Measurements from ENCODE around the gene ST8SIA1.

ST8SIA1 gene

DNA sequence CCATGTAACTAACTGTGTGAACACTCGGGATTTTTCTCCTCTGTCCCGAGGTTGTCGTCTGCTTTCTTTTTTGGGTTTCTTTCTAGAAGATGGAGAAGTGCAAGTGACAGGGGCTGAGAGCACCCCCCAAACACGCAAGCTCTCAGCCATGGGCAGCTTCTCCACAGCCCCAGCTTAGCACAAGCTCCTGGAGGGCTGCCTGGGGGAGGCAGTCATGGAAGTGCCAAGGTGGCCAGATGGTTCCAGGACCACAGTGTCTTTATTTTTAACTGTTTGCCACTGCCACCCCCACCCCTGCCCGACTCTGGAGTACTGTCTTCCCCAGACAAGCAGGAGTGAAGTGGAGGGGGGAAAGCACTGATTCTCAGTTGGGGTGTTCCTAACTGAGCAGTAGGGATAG lies 58.2 kb downstream of the ST8SIA1 start:
- Histone ChIP-seq H3K9me3 (ENCODE audit: insufficient read depth, low read length) (no peaks in the 10 kb centered on the region), H3K79me2 (ENCODE audit: insufficient read depth, low read length) (no peaks in the 10 kb centered on the region), H3K4me2 (ENCODE audit: low read depth, low read length, poor library complexity, severe bottlenecking) (no peak overlapping the region), H2AFZ (ENCODE audit: low read depth, low read length, severe bottlenecking) (no peak overlapping the region), H3K27me3 (ENCODE audit: low read length) (no peaks in the 10 kb centered on the region), H3K9me2 (replicated peaks; ENCODE audit: insufficient read depth, low read length) (no peaks in the 10 kb centered on the region), H3K9ac (ENCODE audit: low read length) (no peak overlapping the region), H3K36me3 (ENCODE audit: low read length) (no peaks in the 10 kb centered on the region), H3K27ac (ENCODE audit: low read depth, low read length) (no peak overlapping the region), H3F3A (ENCODE audit: insufficient read depth) (no peaks in the 10 kb centered on the region), H4K20me1 (ENCODE audit: low read depth, low read length) (no peaks in the 10 kb centered on the region), H3K4me3 (ENCODE audit: insufficient read depth, low read length, poor library complexity, severe bottlenecking) (no peak overlapping the region)
- TF ChIP-seq, protein P1, sequence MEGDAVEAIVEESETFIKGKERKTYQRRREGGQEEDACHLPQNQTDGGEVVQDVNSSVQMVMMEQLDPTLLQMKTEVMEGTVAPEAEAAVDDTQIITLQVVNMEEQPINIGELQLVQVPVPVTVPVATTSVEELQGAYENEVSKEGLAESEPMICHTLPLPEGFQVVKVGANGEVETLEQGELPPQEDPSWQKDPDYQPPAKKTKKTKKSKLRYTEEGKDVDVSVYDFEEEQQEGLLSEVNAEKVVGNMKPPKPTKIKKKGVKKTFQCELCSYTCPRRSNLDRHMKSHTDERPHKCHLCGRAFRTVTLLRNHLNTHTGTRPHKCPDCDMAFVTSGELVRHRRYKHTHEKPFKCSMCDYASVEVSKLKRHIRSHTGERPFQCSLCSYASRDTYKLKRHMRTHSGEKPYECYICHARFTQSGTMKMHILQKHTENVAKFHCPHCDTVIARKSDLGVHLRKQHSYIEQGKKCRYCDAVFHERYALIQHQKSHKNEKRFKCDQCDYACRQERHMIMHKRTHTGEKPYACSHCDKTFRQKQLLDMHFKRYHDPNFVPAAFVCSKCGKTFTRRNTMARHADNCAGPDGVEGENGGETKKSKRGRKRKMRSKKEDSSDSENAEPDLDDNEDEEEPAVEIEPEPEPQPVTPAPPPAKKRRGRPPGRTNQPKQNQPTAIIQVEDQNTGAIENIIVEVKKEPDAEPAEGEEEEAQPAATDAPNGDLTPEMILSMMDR (IDR thresholded peaks at IDR 0.05; ENCODE audit: insufficient read depth, low read length, poor library complexity, severe bottlenecking): no peak
- TF ChIP-seq EZH2phosphoT487 (conservative IDR thresholded peaks at IDR 0.05; ENCODE audit: low read length): no peak

- Histone ChIP-seq H3K36me3 (ENCODE audit: low read length) (no peaks in the 10 kb centered on the region), H3K79me2 (ENCODE audit: insufficient read depth, low read length) (no peaks in the 10 kb centered on the region), H3K9me2 (replicated peaks; ENCODE audit: insufficient read depth, low read length) (no peaks in the 10 kb centered on the region), H3F3A (ENCODE audit: insufficient read depth) (no peaks in the 10 kb centered on the region), H3K9ac (ENCODE audit: low read length) (no peak overlapping the region), H3K4me2 (ENCODE audit: low read depth, low read length, poor library complexity, severe bottlenecking) (no peak overlapping the region), H3K27me3 (ENCODE audit: low read length) (no peaks in the 10 kb centered on the region), H3K4me3 (ENCODE audit: insufficient read depth, low read length, poor library complexity, severe bottlenecking) (no peak overlapping the region), H3K9me3 (ENCODE audit: insufficient read depth, low read length) (no peaks in the 10 kb centered on the region), H3K27ac (ENCODE audit: low read depth, low read length) (no peak overlapping the region), H4K20me1 (ENCODE audit: low read depth, low read length) (no peaks in the 10 kb centered on the region), H2AFZ (ENCODE audit: low read depth, low read length, severe bottlenecking) (no peak overlapping the region)
- TF ChIP-seq EZH2phosphoT487 (conservative IDR thresholded peaks at IDR 0.05; ENCODE audit: low read length): no peak
- TF ChIP-seq, protein P1 (IDR thresholded peaks at IDR 0.05; ENCODE audit: insufficient read depth, low read length, poor library complexity, severe bottlenecking): no peak
These were observed 58.7 kb downstream of the ST8SIA1 start for GRCh38 chr12:22275843-22276242.

DNA sequence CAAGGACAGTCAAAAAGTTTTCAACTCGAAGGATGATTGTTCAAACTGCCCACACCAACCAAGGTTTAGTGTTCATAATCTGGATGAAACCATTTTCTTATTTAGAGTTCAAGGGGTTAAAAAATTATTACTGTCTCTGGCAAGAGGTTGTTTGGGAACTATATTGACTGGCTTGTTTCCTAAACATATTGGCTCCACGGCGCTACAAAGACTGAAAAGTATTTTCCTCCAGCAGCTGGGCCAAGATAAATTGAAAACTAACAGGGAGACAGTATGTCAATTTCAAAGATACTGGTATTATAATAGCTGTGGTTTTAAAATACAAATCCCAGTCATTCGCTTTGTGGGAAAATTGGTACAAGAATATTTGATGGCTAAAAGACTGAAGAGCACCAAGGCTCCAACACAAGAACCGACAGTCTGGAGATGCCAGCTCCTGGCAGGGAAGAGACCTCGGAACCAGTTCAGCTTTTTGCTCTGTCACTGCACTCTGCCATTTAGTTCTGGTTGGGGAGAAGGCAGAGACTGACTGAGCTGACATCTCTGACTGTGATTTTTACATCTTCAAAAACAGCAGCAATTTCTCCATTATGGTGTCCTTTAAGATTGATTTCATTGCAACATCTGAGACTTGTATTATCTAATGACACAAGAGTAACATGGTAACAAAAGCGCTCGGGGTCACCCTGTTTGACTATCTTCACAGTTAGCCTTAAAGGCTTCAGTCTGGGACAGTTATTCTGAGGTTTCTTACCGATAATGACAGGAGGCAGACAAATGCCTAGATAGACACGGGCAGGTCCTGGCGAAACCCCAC lies 62.0 kb downstream of the ST8SIA1 start:
- no peak overlapping the region for H3K27ac ChIP-seq (ENCODE audit: low read depth, low read length)
- H3K79me2 ChIP-seq (ENCODE audit: insufficient read depth, low read length): no peaks in the 10 kb centered on the region
- H3K4me3 ChIP-seq (ENCODE audit: insufficient read depth, low read length, poor library complexity, severe bottlenecking): no peak overlapping the region
- TF ChIP-seq, protein P1 (IDR thresholded peaks at IDR 0.05; ENCODE audit: insufficient read depth, low read length, poor library complexity, severe bottlenecking): no peak
- no peak for TF ChIP-seq EZH2phosphoT487 (conservative IDR thresholded peaks at IDR 0.05; ENCODE audit: low read length)
- no peaks in the 10 kb centered on the region for H4K20me1 ChIP-seq (ENCODE audit: low read depth, low read length)
- no peak overlapping the region for H3K9ac ChIP-seq (ENCODE audit: low read length)
- H3K36me3 ChIP-seq (ENCODE audit: low read length): no peaks in the 10 kb centered on the region
- no peaks in the 10 kb centered on the region for H3K9me3 ChIP-seq (ENCODE audit: insufficient read depth, low read length)
- H3K4me2 ChIP-seq (ENCODE audit: low read depth, low read length, poor library complexity, severe bottlenecking): no peak overlapping the region
- H3F3A ChIP-seq (ENCODE audit: insufficient read depth): no peaks in the 10 kb centered on the region
- H3K27me3 ChIP-seq (ENCODE audit: low read length): no peaks in the 10 kb centered on the region
- H3K9me2 ChIP-seq (replicated peaks; ENCODE audit: insufficient read depth, low read length): no peaks in the 10 kb centered on the region; the same call in 1 of the 2 replicates
- H2AFZ ChIP-seq (ENCODE audit: low read depth, low read length, severe bottlenecking): no peak overlapping the region

Measured in SU-DHL-6 (cell line).